SH-SY5Y (cell line): ENCODE measurements around the gene VOPP1.

Experiments used
- GATA2 ChIP-seq: IDR thresholded peaks from 2 replicates; pipeline ENCODE4 v1.6.1; 2011; ENCODE audit warnings: mild to moderate bottlenecking, low read depth, low read length
- GATA3 ChIP-seq: IDR thresholded peaks from 2 replicates; pipeline ENCODE4 v1.6.1; 2011; ENCODE audit warnings: low read depth, mild to moderate bottlenecking, low read length, moderate library complexity

DNA sequence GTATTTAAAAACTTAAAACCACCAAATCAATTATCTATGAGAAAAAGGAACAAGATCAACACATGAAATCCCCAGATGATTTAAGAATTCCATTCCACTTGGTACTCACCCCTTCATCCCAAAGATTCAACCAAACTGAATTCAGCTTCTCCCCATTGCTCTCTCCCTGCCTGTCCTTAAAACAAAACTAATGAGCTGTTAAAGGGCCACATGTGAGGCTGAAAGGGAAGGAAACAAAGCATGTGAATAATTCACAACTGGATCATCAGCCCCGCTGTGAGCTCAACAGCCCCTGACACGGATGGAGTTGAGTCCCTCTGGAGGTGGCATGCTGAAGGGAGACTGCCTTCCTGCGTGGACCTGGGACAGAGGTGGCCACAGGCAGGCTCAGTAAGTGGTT is 32.9 kb downstream of the VOPP1 start:
- TF ChIP-seq GATA2 = no peak
- no peak for TF ChIP-seq GATA3
